ENCODE measurements around the gene KIZ.

The KIZ gene

DNA sequence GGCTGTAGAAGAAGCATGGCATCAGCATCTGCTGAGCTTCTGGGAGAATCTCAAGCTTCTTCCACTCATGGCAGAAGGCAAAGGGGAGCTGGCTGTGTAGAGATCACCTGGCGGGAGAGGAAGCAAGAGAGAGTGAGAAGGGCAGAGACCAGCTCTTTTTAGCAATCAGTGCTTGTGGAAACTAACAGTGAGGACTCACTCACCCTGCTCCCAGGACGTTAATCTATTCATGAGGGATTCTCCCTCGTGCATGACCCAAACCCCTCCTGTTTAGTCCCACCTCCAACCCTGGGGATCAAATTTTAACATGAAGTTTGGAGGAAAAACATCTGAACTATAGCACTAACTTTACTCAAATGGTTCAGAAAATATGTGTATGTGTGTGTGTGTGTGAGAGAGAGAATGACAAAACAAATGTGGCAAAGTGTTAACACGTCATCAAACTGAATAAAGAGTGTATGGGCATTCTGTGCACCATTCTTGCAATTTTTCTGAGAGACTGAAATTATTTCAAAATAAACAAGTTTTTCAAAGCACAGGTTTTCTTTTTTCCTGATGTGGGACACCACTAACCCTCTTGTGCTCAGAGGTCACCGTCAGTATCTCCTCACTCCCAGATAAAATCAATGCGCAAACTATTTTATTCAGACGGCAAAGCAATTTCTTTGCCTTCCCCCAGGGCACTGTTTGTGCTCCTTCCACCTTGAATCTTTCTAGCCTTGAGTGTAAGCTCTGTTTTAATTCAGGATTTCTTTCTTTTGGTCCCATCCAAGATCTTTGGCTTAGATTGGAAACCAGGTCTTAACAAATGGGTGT lies 154.0 kb downstream of the KIZ start:
- H3K4me3 ChIP-seq (ENCODE audit: low read depth, low read length) = no peak overlapping the region
- DNase-seq (ENCODE audit: low read depth) = no peak
- TF ChIP-seq, protein P1, sequence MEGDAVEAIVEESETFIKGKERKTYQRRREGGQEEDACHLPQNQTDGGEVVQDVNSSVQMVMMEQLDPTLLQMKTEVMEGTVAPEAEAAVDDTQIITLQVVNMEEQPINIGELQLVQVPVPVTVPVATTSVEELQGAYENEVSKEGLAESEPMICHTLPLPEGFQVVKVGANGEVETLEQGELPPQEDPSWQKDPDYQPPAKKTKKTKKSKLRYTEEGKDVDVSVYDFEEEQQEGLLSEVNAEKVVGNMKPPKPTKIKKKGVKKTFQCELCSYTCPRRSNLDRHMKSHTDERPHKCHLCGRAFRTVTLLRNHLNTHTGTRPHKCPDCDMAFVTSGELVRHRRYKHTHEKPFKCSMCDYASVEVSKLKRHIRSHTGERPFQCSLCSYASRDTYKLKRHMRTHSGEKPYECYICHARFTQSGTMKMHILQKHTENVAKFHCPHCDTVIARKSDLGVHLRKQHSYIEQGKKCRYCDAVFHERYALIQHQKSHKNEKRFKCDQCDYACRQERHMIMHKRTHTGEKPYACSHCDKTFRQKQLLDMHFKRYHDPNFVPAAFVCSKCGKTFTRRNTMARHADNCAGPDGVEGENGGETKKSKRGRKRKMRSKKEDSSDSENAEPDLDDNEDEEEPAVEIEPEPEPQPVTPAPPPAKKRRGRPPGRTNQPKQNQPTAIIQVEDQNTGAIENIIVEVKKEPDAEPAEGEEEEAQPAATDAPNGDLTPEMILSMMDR (IDR thresholded peaks at IDR 0.05; ENCODE audit: insufficient read depth, low read depth, low read length, missing control alignments) = no peak

DNA sequence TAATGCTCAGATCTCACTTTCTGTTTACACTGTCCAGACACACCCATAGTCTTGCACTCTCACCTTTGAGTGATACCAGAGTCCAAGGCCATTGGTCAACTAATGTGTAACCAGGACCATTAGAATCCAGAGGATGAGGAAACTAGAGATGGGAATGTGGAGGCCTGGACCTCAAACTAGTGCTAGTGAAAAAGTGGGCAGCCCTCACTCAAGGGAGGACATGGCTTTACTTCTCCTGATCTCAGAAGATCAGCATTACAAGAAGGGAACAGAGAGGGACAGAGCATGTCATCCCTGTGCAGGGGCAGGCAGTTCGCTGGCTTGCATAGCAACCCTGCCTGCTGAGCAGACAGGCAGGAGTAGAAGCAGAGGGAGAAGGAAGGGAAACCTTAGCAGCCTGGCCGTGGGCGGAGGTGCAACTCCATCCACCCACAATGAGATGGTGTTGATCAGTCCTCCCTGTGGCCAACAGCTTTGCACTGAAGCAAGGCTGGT lies 154.7 kb downstream of the KIZ start:
- DNase-seq (ENCODE audit: low read depth) = no peak
- TF ChIP-seq, protein P1 (IDR thresholded peaks at IDR 0.05; ENCODE audit: insufficient read depth, low read depth, low read length, missing control alignments) = no peak
- no peak overlapping the region for H3K4me3 ChIP-seq (ENCODE audit: low read depth, low read length)

DNA sequence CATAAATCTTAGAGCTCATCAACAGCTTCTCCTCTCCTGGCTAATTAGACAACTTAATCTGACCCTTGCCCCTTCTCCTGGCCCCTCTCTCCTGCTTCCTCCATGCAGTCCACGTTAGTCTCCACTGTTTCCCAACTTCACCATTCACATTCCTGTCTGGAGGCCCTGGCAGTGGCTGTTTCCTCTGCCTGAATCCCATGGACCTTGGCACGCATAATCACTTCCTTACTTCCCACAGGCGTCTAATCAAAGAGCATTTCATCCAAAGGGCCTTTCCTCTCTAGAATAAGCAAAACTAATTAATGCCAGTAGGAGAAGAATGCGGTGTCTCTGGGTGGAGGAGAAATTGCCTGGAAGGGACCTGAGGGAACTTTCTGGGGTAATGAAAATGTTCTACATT lies 160.9 kb downstream of the KIZ start:
- no peak for DNase-seq (ENCODE audit: low read depth)
- TF ChIP-seq, protein P1 (IDR thresholded peaks at IDR 0.05; ENCODE audit: insufficient read depth, low read depth, low read length, missing control alignments) = no peak
- H3K4me3 ChIP-seq (ENCODE audit: low read depth, low read length) = no peak overlapping the region

DNA sequence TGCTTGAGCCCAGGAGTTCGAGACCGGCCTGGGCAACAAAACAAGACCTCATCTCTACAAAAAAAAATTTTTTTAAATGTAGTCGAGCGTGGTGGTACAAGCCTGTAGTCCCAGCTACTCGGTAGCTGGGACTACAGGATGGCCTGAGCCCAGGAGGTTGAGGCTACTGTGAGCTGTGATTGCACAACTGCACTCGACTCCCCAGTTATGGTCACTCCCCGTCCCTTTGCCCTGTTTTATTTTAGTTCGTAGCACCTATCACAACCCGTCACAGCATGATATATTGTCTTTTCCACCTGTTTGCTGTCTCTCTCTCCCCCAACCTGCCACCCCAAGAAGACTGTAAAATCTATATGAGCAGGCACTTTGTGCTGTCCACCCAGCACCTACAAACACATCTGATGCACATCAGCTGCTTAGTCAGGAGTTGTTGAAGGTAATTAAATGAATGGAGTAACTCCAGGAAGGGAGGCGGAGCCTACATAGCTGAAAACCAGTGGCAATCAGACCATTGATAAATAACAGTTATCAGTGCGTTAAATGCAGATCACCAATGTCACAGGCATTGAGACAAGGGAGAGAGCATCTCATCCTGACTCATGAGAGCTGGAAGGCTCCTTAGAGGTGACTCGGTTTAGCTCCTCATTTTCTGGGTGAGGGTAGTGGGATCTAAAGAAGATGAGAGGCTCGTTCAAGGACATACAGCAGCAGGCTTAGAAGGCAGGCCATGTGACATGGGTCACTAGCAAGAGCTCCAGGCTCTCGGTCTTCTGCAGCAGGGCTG lies 162.9 kb downstream of the KIZ start:
- no peak overlapping the region for H3K4me3 ChIP-seq (ENCODE audit: low read depth, low read length)

DNA sequence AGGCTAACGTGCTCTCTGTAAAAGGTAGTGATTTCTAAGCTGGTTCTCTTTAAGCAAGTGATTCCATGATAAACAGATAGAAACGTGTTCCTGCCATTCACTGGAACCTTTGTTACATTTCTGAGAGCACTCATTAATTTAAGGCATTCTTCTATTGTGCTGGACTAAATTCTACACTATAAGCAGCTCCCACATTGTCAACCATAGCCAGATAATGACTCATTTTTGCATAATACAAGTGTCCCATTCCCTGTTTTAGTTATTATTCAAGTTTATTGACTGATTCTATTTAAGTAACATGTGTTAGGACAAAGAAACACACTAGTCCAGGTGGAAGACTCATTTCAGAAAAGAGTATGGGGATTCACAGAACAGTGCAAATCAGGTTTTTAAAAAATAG lies 163.8 kb downstream of the KIZ start:
- no peak for DNase-seq (ENCODE audit: low read depth)
- H3K4me3 ChIP-seq (ENCODE audit: low read depth, low read length) = no peak overlapping the region
- TF ChIP-seq, protein P1 (IDR thresholded peaks at IDR 0.05; ENCODE audit: insufficient read depth, low read depth, low read length, missing control alignments) = no peak

More for the DNA sequence above, 162.9 kb downstream of the KIZ start:
- no peak for DNase-seq (ENCODE audit: low read depth)
- TF ChIP-seq, protein P1 (IDR thresholded peaks at IDR 0.05; ENCODE audit: insufficient read depth, low read depth, low read length, missing control alignments) = no peak

DNA sequence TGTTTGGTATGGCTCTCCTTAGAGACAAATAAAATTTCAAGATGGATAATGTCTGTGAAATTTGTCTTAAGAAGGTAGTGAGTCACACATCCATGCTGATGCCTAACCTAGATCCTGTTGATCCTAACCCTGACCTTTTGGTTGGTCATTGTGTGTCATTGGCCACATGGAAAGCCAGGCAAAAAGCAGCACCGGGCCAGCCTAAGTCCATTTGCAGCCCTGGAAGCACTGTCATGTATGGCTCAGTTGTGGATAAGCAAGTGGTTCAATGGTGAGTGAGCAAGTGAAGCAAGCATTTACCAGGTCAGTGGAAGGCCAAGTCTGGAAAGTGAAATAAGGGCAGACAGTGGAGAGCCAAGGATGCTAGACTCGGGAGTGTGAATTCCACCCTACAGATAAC lies 165.1 kb downstream of the KIZ start:
- TF ChIP-seq, protein P1 (IDR thresholded peaks at IDR 0.05; ENCODE audit: insufficient read depth, low read depth, low read length, missing control alignments) = no peak
- H3K4me3 ChIP-seq (ENCODE audit: low read depth, low read length) = no peak overlapping the region
- DNase-seq (ENCODE audit: low read depth) = no peak
